Prostate gland (tissue), 2 donors: ENCODE results near the gene SCAI. TPM values are rescaled to one million over a fixed set of nuclear protein-coding genes. Genes with fewer than 3 reads are reported as not detected.

Experiments used
- DNase-seq: peaks from one replicate; pipeline ENCODE4 v3.0.0-alpha.2; 2019; ENCODE audit warnings: low spot score
- H3K27ac ChIP-seq, 2 donors: fragments of 200-600 bp; sonication (generic); 2 replicates each; pipeline ENCODE4 v1.5.1; 2017 to 2019
- H3K27me3 ChIP-seq: fragments of 200-600 bp; sonication (generic); replicated peaks from 2 replicates; pipeline ENCODE4 v1.5.1; 2019; ENCODE audit not compliant: insufficient read depth
- H3K36me3 ChIP-seq, 2 donors: fragments of 200-600 bp; sonication (generic); 1 replicate in 1 of 2; 2 replicates in 1 of 2; pipeline versions ENCODE4 v1.5.1 to v1.8.1; 2017 to 2019
- H3K4me1 ChIP-seq: fragments of 200-600 bp; sonication (generic); replicated peaks from 2 replicates; pipeline ENCODE4 v1.5.1; 2019
- H3K4me3 ChIP-seq, 2 donors: fragments of 200-600 bp; sonication (generic); 2 replicates each; pipeline ENCODE4 v1.5.1; 2017 to 2019
- H3K9me3 ChIP-seq: fragments of 200-600 bp; sonication (generic); 2 replicates; pipeline ENCODE4 v1.5.1; 2017
- CTCF ChIP-seq, 4 experiments: fragments of 200-600 bp in 2 of 4; fragments of 450-650 bp in 2 of 4; sonication (generic) in 2 of 4; IDR thresholded peaks; 1 replicate in 3 of 4; 2 replicates in 1 of 4; pipeline ENCODE4 v1.5.1; 2016 to 2019; ENCODE audit warnings: antibody characterized with exemption in 4 of 4, mild to moderate bottlenecking in 2 of 4, moderate library complexity in 2 of 4
- POLR2A ChIP-seq: fragments of 450-650 bp; IDR thresholded peaks from one replicate; pipeline ENCODE4 v1.6.1; 2016; ENCODE audit warnings: antibody characterized with exemption, mild to moderate bottlenecking
- POLR2AphosphoS5 ChIP-seq: sonication (generic); formaldehyde crosslinking; IDR thresholded peaks from one replicate; pipeline ENCODE4 v1.6.1; 2017; ENCODE audit warnings: antibody characterized with exemption
- WGBS: methylation state at CpG from one replicate; pipeline ENCODE4 v1.1.5; 2018; 5-methylcytosine and 5-hydroxymethylcytosine counted together
- intact Hi-C: fragments of 100-400 bp; cut with DNase I; formaldehyde crosslinking; loops from one replicate; pipeline ENCODE4 v1.14.2; 2022
- total RNA-seq, 2 donors: library from RNA; depleted of rRNA; stranded (reverse); fragments of >200 nt; gene quantifications; one replicate each; pipeline ENCODE4 v1.1.0, GENCODE V29; 2016

SCAI gene
- total RNA-seq, 2 donors from 2014 or later, result 3.4 to 8.6 TPM

GRCh38 chr9:124947727-124948391 lies 195.5 kb downstream of the SCAI start:
- intact Hi-C loops, result loop anchor here (10.0 kb wide), 2 partner anchors 83 to 533 kb away; partner anchors contain the start of genes ARPC5L, PSMB7 and RPL35
- Histone ChIP-seq H3K4me1 (no peaks in the 10 kb centered on the region), H3K36me3 (no peaks in the 10 kb centered on the region), H3K4me3 (no peak overlapping the region), H3K27ac (no peak overlapping the region), H3K27me3 (no peaks in the 10 kb centered on the region), H3K9me3 (no peaks in the 10 kb centered on the region)
- TF ChIP-seq CTCF (IDR thresholded peaks at IDR 0.05) (no peak), POLR2A (no peak), POLR2AphosphoS5 (no peak)
- 84% methylated on average over 5 of the region's 5 CpGs for WGBS
- no peak for DNase-seq

GRCh38 chr9:124946167-124946566 lies 197.2 kb downstream of the SCAI start:
- no peak for DNase-seq

GRCh38 chr9:124941679-124942561 lies 201.4 kb downstream of the SCAI start:
- H3K4me1 ChIP-seq, result no peaks in the 10 kb centered on the region
- intact Hi-C loops, result loop anchor here (5.0 to 10.0 kb wide), 3 partner anchors 77 to 527 kb away; partner anchors contain the start of genes ARPC5L, PSMB7 and RPL35
- H3K27ac ChIP-seq, result peak overlapping the region; percentile 96
- peak overlapping the region; percentile 79 to 81 for H3K4me3 ChIP-seq
- no peaks in the 10 kb centered on the region for H3K27me3 ChIP-seq
- peak; percentile 41 for DNase-seq
- no peaks in the 10 kb centered on the region for H3K9me3 ChIP-seq
- WGBS, result 13% methylated on average over 31 of the region's 31 CpGs
- TF ChIP-seq POLR2A, result no peak
- TF ChIP-seq CTCF (IDR thresholded peaks at IDR 0.05), result no peak
- TF ChIP-seq POLR2AphosphoS5, result no peak
- no peaks in the 10 kb centered on the region for H3K36me3 ChIP-seq

More at GRCh38 chr9:124946167-124946566, 197.2 kb downstream of the SCAI start:
- H3K4me3 ChIP-seq, result no peak overlapping the region
- TF ChIP-seq POLR2AphosphoS5 (no peak), CTCF (IDR thresholded peaks at IDR 0.05) (no peak), POLR2A (no peak)
- no peaks in the 10 kb centered on the region for H3K27me3 ChIP-seq
- H3K27ac ChIP-seq, result no peak overlapping the region
- H3K4me1 ChIP-seq, result no peaks in the 10 kb centered on the region
- 73% methylated on average over 1 of the region's 1 CpG for WGBS
- intact Hi-C loops, result loop anchor here (10.0 kb wide), 2 partner anchors 81 to 531 kb away; partner anchors contain the start of genes ARPC5L, PSMB7 and RPL35
- H3K9me3 ChIP-seq, result no peaks in the 10 kb centered on the region
- no peaks in the 10 kb centered on the region for H3K36me3 ChIP-seq

DNA sequence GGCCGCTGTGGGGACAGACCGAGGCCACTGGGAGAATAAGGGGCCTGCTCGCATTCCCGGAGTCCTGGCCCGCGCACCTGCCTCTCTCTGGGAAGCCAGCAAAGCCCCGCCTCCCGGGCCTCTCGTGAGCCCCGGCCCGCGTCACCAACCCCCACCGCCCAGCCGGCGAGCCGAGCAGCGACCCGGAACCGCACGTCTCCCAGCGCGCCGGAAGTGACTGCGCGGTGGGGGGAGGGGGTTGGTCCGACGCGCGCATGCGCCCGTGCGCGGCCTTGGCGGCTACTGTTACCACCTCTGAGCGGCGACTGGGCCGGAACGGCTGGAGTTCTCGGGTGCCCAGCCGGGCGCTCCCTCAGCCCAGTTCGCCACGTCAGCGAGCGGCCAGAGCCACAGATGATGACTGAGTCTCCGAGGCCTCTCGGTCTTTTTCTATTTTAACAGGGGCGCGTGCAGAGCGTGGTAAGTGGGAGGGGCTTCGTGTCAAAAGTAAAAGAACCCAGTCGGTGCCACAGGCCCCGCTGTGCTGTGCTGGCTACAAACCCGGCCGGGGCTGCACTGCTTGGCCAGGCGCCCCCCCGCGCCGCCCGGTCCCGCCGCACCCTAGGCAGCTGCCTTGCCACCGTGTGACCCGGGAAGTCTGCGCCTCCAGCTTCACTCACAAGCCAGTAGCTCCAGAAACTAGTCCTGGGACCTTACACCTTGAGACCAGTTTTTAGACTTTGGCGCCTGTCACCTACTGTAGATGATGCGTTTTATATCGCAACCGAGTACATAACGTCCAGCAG lies 202.2 kb downstream of the SCAI start, which contains the start of gene GOLGA1:
GOLGA1 (minus strand) TSS at position 190 of the 785 bp plus-strand sequence. CDS start 2,372 bp downstream, outside the sequence.
- intact Hi-C loops, result loop anchor here (1.0 to 10.0 kb wide), 4 partner anchors 76 to 526 kb away; partner anchors contain the start of genes ARPC5L, PSMB7, RPL35 and SCAI
- WGBS, result under 1% methylated on average over 60 of the region's 70 CpGs

More for the DNA sequence above, 202.2 kb downstream of the SCAI start, which contains the start of gene GOLGA1:
- H3K4me3 ChIP-seq, result peak within 1 kb of the TSS; percentile 79 to 81
- peak in 1 of 4 experiments; percentile 21 for TF ChIP-seq CTCF (IDR thresholded peaks at IDR 0.05)
- TF ChIP-seq POLR2AphosphoS5, result peak; percentile 92
- peak; percentile 80 for TF ChIP-seq POLR2A
- H3K9me3 ChIP-seq, result no peaks in the 10 kb centered on the region
- H3K4me1 ChIP-seq, result no peaks in the 10 kb centered on the region
- no peaks in the 10 kb centered on the region for H3K36me3 ChIP-seq
- no peaks in the 10 kb centered on the region for H3K27me3 ChIP-seq
- peak within 1 kb of the TSS; percentile 96 for H3K27ac ChIP-seq
- DNase-seq, result peak; percentile 91
